ENCODE measurements around the gene ECEL1. TPM values are rescaled to one million over a fixed set of nuclear protein-coding genes. Genes with fewer than 3 reads are reported as not detected.
"Not testable (repeated sequence)": the region's sequence is repeated elsewhere in the genome, so short reads cannot be mapped to it uniquely, and the experiment has no call there.

The ECEL1 gene
- total RNA-seq, 1 donor from 2014 or later = not detected

GRCh38 chr2:232435805-232436204 is 51.8 kb downstream of the ECEL1 start:
- DNase-seq (ENCODE audit: low read depth) (no peak), FAIRE-seq (no peak)
- H3K4me3 ChIP-seq (ENCODE audit: low read depth, low read length) = no peak overlapping the region
- no peaks in the 10 kb centered on the region for H3K36me3 ChIP-seq (ENCODE audit: control insufficient read depth, insufficient read depth, low read length)
- H3K27me3 ChIP-seq (ENCODE audit: control insufficient read depth, insufficient read depth, low read length) = no peaks in the 10 kb centered on the region
- TF ChIP-seq, protein P1, sequence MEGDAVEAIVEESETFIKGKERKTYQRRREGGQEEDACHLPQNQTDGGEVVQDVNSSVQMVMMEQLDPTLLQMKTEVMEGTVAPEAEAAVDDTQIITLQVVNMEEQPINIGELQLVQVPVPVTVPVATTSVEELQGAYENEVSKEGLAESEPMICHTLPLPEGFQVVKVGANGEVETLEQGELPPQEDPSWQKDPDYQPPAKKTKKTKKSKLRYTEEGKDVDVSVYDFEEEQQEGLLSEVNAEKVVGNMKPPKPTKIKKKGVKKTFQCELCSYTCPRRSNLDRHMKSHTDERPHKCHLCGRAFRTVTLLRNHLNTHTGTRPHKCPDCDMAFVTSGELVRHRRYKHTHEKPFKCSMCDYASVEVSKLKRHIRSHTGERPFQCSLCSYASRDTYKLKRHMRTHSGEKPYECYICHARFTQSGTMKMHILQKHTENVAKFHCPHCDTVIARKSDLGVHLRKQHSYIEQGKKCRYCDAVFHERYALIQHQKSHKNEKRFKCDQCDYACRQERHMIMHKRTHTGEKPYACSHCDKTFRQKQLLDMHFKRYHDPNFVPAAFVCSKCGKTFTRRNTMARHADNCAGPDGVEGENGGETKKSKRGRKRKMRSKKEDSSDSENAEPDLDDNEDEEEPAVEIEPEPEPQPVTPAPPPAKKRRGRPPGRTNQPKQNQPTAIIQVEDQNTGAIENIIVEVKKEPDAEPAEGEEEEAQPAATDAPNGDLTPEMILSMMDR (IDR thresholded peaks at IDR 0.05; ENCODE audit: insufficient read depth, low read length, severe bottlenecking) = no peak

GRCh38 chr2:232435375-232435648 is 52.3 kb downstream of the ECEL1 start:
- no peak for DNase-seq (ENCODE audit: low read depth)
- FAIRE-seq = no peak
- TF ChIP-seq, protein P1 (IDR thresholded peaks at IDR 0.05; ENCODE audit: insufficient read depth, low read length, severe bottlenecking) = no peak

GRCh38 chr2:232434563-232435374 is 52.9 kb downstream of the ECEL1 start:
- TF ChIP-seq, protein P1 (IDR thresholded peaks at IDR 0.05; ENCODE audit: insufficient read depth, low read length, severe bottlenecking) = no peak
- no peak for DNase-seq (ENCODE audit: low read depth)
- Histone ChIP-seq H3K36me3 (ENCODE audit: control insufficient read depth, insufficient read depth, low read length) (no peaks in the 10 kb centered on the region), H3K4me3 (ENCODE audit: low read depth, low read length) (no peak overlapping the region), H3K27me3 (ENCODE audit: control insufficient read depth, insufficient read depth, low read length) (no peaks in the 10 kb centered on the region)
- no peak for FAIRE-seq

More at GRCh38 chr2:232435375-232435648, 52.3 kb downstream of the ECEL1 start:
- no peaks in the 10 kb centered on the region for H3K36me3 ChIP-seq (ENCODE audit: control insufficient read depth, insufficient read depth, low read length)
- no peaks in the 10 kb centered on the region for H3K27me3 ChIP-seq (ENCODE audit: control insufficient read depth, insufficient read depth, low read length)
- H3K4me3 ChIP-seq (ENCODE audit: low read depth, low read length) = no peak overlapping the region

DNA sequence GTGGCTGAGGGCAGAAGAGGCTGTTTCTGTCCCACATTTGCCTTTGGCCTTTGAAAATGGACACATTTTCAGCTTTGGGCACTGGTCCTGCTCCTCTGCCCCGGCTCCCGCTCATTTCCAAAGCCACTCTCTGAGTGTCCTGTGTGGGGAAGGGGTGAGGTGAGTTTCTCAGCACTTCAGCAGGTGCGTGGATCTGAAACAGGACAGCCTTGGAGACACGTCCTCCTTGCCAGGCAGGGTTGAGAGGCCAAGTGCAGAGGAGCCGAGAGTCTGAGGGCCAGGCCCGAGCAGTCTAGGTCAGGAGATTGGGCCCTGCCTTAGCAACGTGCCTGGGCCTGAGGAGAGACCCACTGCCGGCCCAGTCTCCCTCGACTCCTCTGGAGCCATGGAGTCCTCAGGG is 53.5 kb downstream of the ECEL1 start:
- H3K36me3 ChIP-seq (ENCODE audit: control insufficient read depth, insufficient read depth, low read length) = no peaks in the 10 kb centered on the region
- TF ChIP-seq, protein P1 (IDR thresholded peaks at IDR 0.05; ENCODE audit: insufficient read depth, low read length, severe bottlenecking) = no peak
- FAIRE-seq (peak; percentile 75), DNase-seq (ENCODE audit: low read depth) (no peak)
- no peaks in the 10 kb centered on the region for H3K27me3 ChIP-seq (ENCODE audit: control insufficient read depth, insufficient read depth, low read length)
- H3K4me3 ChIP-seq (ENCODE audit: low read depth, low read length) = no peak overlapping the region

- FAIRE-seq; DNase-seq (ENCODE audit: low read depth); H3K36me3 ChIP-seq (ENCODE audit: control insufficient read depth, insufficient read depth, low read length); H3K4me3 ChIP-seq (ENCODE audit: low read depth, low read length); H3K27me3 ChIP-seq (ENCODE audit: control insufficient read depth, insufficient read depth, low read length): not testable (repeated sequence)
Observed at GRCh38 chr2:232433622-232434021, 54.0 kb downstream of the ECEL1 start.

DNA sequence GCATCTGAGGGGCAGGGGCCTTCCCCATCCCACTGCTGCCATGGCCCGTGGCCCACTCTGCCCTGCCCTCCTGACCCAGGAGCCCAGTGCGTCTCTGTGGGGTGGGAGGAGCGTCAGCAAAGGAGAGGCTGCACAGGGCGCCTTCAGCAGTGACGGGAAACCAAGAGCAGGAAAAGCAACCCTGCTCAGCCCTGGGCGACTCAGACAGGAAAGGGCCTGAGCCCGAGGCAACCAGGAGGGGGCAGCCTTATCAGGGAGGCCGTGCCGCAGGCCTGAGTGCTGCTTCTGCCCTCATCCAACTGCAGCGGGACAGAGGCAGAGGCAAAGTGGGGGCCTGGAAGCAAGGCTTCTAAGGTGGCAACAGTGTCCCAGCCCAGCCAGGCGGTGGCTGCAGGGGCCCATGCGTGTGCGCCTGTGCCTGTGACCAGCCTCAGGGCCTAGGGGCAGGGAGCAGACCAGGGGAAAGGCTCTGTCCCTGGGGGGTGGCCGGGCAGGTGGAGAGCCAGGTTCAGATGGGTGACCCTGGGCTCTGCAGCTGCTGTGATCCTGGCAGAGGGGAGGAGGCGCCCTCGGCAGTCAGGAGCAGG is 54.9 kb downstream of the ECEL1 start:
- no peak overlapping the region for H3K4me3 ChIP-seq (ENCODE audit: low read depth, low read length)
- TF ChIP-seq, protein P1 (IDR thresholded peaks at IDR 0.05; ENCODE audit: insufficient read depth, low read length, severe bottlenecking) = peak; percentile 21
- no peak for DNase-seq (ENCODE audit: low read depth)
- no peaks in the 10 kb centered on the region for H3K36me3 ChIP-seq (ENCODE audit: control insufficient read depth, insufficient read depth, low read length)
- no peaks in the 10 kb centered on the region for H3K27me3 ChIP-seq (ENCODE audit: control insufficient read depth, insufficient read depth, low read length)
- FAIRE-seq = no peak

All from bronchial epithelial cell (primary cell).